Measurements from ENCODE around the gene CTSK.
"Not testable (repeated sequence)": the region's sequence is repeated elsewhere in the genome, so short reads cannot be mapped to it uniquely, and the experiment has no call there.

Gene CTSK

GRCh38 chr1:150789396-150789795 is 18.7 kb downstream of the CTSK start:
- no peaks in the 10 kb centered on the region for H3K27me3 ChIP-seq
- H3K9me3 ChIP-seq = no peaks in the 10 kb centered on the region
- no peaks in the 10 kb centered on the region for H3K4me1 ChIP-seq
- intact Hi-C loops (cut with DNase I; ENCODE audit: low total_unique reads) = no loop called here
- H3K36me3 ChIP-seq = no peaks in the 10 kb centered on the region
- no peak overlapping the region for H3K4me3 ChIP-seq
- peak in 1 of 2 donors; percentile 37 for DNase-seq
- TF ChIP-seq, protein P1, sequence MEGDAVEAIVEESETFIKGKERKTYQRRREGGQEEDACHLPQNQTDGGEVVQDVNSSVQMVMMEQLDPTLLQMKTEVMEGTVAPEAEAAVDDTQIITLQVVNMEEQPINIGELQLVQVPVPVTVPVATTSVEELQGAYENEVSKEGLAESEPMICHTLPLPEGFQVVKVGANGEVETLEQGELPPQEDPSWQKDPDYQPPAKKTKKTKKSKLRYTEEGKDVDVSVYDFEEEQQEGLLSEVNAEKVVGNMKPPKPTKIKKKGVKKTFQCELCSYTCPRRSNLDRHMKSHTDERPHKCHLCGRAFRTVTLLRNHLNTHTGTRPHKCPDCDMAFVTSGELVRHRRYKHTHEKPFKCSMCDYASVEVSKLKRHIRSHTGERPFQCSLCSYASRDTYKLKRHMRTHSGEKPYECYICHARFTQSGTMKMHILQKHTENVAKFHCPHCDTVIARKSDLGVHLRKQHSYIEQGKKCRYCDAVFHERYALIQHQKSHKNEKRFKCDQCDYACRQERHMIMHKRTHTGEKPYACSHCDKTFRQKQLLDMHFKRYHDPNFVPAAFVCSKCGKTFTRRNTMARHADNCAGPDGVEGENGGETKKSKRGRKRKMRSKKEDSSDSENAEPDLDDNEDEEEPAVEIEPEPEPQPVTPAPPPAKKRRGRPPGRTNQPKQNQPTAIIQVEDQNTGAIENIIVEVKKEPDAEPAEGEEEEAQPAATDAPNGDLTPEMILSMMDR (IDR thresholded peaks at IDR 0.05) = no peak
- no peak overlapping the region for H3K27ac ChIP-seq

DNA sequence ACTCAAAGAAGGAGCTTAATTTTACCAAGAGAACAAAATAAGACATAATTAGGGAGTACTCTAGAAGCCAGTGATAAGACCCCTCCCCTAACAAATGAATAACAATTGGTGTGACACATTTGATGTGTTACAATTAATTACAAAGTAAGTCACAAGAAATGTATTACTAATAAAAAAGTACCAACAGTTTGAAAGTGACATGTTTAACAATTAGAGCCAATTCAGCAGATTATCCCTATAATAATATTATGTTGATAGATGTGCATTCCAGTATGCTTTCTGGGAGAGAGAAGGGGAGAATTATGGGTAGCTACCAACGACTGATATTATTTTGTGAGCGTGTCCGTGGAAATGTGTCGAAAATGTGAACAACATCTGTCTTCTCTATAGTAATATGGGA is 19.1 kb downstream of the CTSK start:
- DNase-seq = no peak
- Histone ChIP-seq H3K27ac (no peak overlapping the region), H3K27me3 (no peaks in the 10 kb centered on the region), H3K9me3 (no peaks in the 10 kb centered on the region), H3K4me1 (no peaks in the 10 kb centered on the region), H3K4me3 (no peak overlapping the region), H3K36me3 (no peaks in the 10 kb centered on the region)
- intact Hi-C loops (cut with DNase I; ENCODE audit: low total_unique reads) = no loop called here
- TF ChIP-seq, protein P1 (IDR thresholded peaks at IDR 0.05) = no peak

GRCh38 chr1:150787455-150787854 is 20.6 kb downstream of the CTSK start:
- TF ChIP-seq, protein P1 (IDR thresholded peaks at IDR 0.05) = no peak
- intact Hi-C loops (cut with DNase I; ENCODE audit: low total_unique reads) = no loop called here
- no peak overlapping the region for H3K4me3 ChIP-seq
- H3K4me1 ChIP-seq = peaks cover 0 to 11% (median 1%) of the 10 kb centered on the region in 4 donors
- DNase-seq = no peak
- H3K27me3 ChIP-seq = no peaks in the 10 kb centered on the region
- no peaks in the 10 kb centered on the region for H3K9me3 ChIP-seq
- no peak overlapping the region for H3K27ac ChIP-seq
- no peaks in the 10 kb centered on the region for H3K36me3 ChIP-seq

- H3K4me1 ChIP-seq = peaks cover 0 to 11% (median 1%) of the 10 kb centered on the region in 4 donors
- H3K36me3 ChIP-seq = no peaks in the 10 kb centered on the region
- no peak for DNase-seq
- H3K4me3 ChIP-seq = no peak overlapping the region
- intact Hi-C loops (cut with DNase I; ENCODE audit: low total_unique reads) = no loop called here
- no peaks in the 10 kb centered on the region for H3K27me3 ChIP-seq
- TF ChIP-seq, protein P1 (IDR thresholded peaks at IDR 0.05) = no peak
- no peak overlapping the region for H3K27ac ChIP-seq
- H3K9me3 ChIP-seq = no peaks in the 10 kb centered on the region
These were observed 27.6 kb downstream of the CTSK start for GRCh38 chr1:150780510-150780909.

GRCh38 chr1:150778409-150778808 is 29.7 kb downstream of the CTSK start:
- TF ChIP-seq, protein P1 (IDR thresholded peaks at IDR 0.05) = no peak
- H3K27ac ChIP-seq = no peak overlapping the region
- intact Hi-C loops (cut with DNase I; ENCODE audit: low total_unique reads) = no loop called here
- no peak for DNase-seq
- no peaks in the 10 kb centered on the region for H3K27me3 ChIP-seq
- H3K4me1 ChIP-seq = peaks cover 0 to 7% (median under 1%) of the 10 kb centered on the region in 4 donors
- H3K9me3 ChIP-seq = no peaks in the 10 kb centered on the region
- no peaks in the 10 kb centered on the region for H3K36me3 ChIP-seq
- no peak overlapping the region for H3K4me3 ChIP-seq

- no peaks in the 10 kb centered on the region for H3K9me3 ChIP-seq
- TF ChIP-seq, protein P1 (IDR thresholded peaks at IDR 0.05) = no peak
- intact Hi-C loops (cut with DNase I; ENCODE audit: low total_unique reads) = no loop called here
- H3K27me3 ChIP-seq = no peaks in the 10 kb centered on the region
- no peaks in the 10 kb centered on the region for H3K36me3 ChIP-seq
- no peak overlapping the region for H3K4me3 ChIP-seq
- DNase-seq = no peak
- H3K4me1 ChIP-seq = no peaks in the 10 kb centered on the region
- H3K27ac ChIP-seq = no peak overlapping the region
These were observed 30.5 kb downstream of the CTSK start for GRCh38 chr1:150777544-150777943.

DNA sequence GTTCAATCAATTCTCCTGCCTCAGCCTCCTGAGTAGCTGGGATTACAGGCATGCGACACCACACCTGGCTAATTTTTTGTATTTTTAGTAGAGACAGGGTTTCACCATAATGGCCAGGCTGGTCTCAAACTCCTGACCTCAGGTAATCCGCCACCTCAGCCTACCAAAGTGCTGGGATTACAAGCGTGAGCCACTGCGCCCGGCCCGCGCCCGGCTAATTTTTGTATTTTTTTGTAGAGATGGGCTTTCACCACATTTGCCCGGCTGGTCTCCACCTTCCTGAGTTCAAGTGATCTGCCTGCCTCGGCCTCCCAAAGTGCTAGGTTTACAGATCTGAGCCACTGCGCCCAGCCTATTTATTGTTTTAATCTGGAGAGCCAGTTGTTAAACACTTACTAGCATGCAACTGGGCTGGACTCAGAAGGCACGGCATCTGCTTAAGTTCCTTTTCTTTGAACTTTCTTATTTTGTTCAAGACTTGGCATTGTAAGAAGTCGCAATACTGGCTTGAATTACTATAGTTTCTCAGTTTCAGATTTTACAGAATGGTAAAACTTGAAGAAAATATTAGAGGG is 32.0 kb downstream of the CTSK start:
- H3K27ac ChIP-seq; H3K27me3 ChIP-seq; H3K4me3 ChIP-seq; DNase-seq; intact Hi-C loops (cut with DNase I; ENCODE audit: low total_unique reads); H3K9me3 ChIP-seq; H3K4me1 ChIP-seq; H3K36me3 ChIP-seq: not testable (repeated sequence)
